Measurements from ENCODE around the gene ABHD17A.

DNA sequence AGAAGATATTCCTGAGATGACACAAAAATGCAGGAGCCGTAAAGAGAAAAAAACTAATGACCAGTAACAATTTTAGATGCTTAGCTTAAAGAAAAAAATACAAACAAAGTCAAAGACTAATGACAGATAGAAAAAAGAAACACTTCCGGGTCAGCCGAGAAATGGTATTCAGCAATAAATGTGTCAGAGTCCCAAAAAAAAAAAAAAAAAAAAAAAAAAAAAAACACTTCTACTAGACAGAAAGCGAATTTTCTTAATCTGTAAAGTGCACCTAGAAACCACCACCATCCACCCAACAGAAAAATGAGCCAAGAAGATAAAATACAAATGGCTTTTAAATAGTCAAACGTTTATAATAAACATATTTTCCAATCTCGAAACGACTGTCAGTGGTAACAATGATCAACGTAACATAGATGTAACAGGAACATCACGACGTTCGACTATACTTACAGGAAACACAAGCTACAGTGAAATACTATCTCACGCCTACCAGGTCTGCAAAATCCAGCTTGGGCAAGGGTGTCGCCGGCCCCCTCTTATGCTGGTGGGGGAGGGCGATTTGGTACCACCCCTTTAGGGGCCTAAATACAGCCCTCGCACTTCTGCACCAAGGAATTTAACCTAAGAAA is 10.6 kb downstream of the ABHD17A start:
- no peak for TF ChIP-seq CTCF (IDR thresholded peaks at IDR 0.05)
- TF ChIP-seq POLR2A (IDR thresholded peaks at IDR 0.05), result no peak
